K562 (cell line): ENCODE data around the gene BLID. TPM values are rescaled to one million over a fixed set of nuclear protein-coding genes. Genes with fewer than 3 reads are reported as not detected.

Experiments used
- DDX20 ChIP-seq: fragments of 450-650 bp; IDR thresholded peaks from 2 replicates; pipeline ENCODE4 v1.6.1; 2016; ENCODE audit warnings: missing genetic modification characterization, low read depth, mild to moderate bottlenecking, missing compliant biosample characterization, moderate library complexity
- IRF1 ChIP-seq: sonication (generic); formaldehyde crosslinking; IDR thresholded peaks from 2 replicates; pipeline ENCODE4 v1.8.0; 2022; ENCODE audit warnings: missing genetic modification reagents, mild to moderate bottlenecking, borderline replicate concordance
- NEUROD1 ChIP-seq: fragments of 150-350 bp; IDR thresholded peaks from 2 replicates; pipeline ENCODE4 v1.6.1; 2014; ENCODE audit warnings: borderline replicate concordance, low read length, low read depth; ENCODE audit not compliant: partially characterized antibody
- NR2F6 ChIP-seq: fragments of 450-650 bp; formaldehyde crosslinking; IDR thresholded peaks from 2 replicates; pipeline ENCODE4 v1.4.0; 2020; ENCODE audit warnings: mild to moderate bottlenecking
- POU5F1 ChIP-seq: fragments of 150-350 bp; IDR thresholded peaks from 2 replicates; pipeline ENCODE4 v1.6.1; 2014; ENCODE audit warnings: borderline replicate concordance, low read length, low read depth, mild to moderate bottlenecking; ENCODE audit not compliant: partially characterized antibody
- PRMT5 ChIP-seq: sonication (generic); formaldehyde crosslinking; IDR thresholded peaks from 2 replicates; pipeline ENCODE4 v1.5.0; 2020; ENCODE audit warnings: missing genetic modification reagents
- SIN3A ChIP-seq, 2 experiments: fragments of 150-350 bp in 1 of 2; IDR thresholded peaks; 2 replicates each; pipeline ENCODE4 v1.6.1; 2011 to 2016; ENCODE audit warnings: borderline replicate concordance in 2 of 2, low read depth in 2 of 2, low read length in 2 of 2, mild to moderate bottlenecking in 2 of 2, moderate library complexity in 2 of 2; ENCODE audit not compliant: control insufficient read depth in 1 of 2
- TFAM ChIP-seq: fragments of 250-450 bp; sonication (Bioruptor Pico); conservative IDR thresholded peaks from 2 replicates; pipeline ENCODE4 v1.5.0; 2021; ENCODE audit warnings: mild to moderate bottlenecking, moderate library complexity
- polyA plus RNA-seq, 8 experiments: library from polyadenylated mRNA; depleted of rRNA in 4 of 8; stranded (reverse) in 5 of 8; unstranded in 3 of 8; fragments of >200 nt; fragmentation: Nextera tagmentation in 2 of 8; fragmentation: Illumina TruSeq in 1 of 8; extraction: Ambion mirVana in 2 of 8; extraction: Trizol in 1 of 8; gene quantifications; 2 replicates each; pipeline versions ENCODE4 v1.2.1 to v1.2.3, GENCODE V29; 2011 to 2014; ENCODE audit warnings: inconsistent platforms in 1 of 8, missing spikeins in 1 of 8
- total RNA-seq, 7 experiments: library from RNA; depleted of rRNA in 6 of 7; stranded (reverse); fragments of >200 nt in 6 of 7; fragmentation: Illumina TruSeq in 2 of 7; extraction: Trizol in 2 of 7; gene quantifications; 2 replicates each; pipeline versions ENCODE4 v1.2.1 to v1.2.3, GENCODE V29; 2011 to 2021; ENCODE audit warnings: low replicate concordance in 1 of 7
- TF ChIP-seq, protein P1 (sequence below): fragments of 450-650 bp; IDR thresholded peaks from 2 replicates; pipeline ENCODE4 v1.6.1; 2014; ENCODE audit warnings: low read depth, mild to moderate bottlenecking, moderate library complexity, borderline replicate concordance

BLID gene
- total and polyA plus RNA-seq, 9 of the 15 experiments (the other 6 are each of a cell fraction or from before 2014, with no cell fraction given): not detected

DNA sequence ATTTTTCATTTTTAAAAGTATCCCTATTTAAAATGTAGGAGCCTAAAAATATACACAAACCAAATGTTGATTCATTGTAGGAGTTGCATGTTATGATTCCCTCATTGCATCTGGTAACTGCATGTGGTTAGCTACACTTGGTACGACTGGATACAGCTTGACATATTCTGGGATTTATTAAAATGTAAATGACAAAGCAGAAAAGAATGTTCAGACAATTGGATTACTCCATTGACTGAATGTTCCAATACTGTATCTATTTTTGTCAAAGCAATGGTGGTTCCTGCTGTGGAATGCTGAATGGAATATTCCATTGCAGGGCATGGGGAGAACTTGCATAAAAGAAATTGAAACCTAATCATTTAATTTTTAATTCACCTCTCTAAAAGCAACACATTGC is 30.8 kb downstream of the BLID start (continued):
- TF ChIP-seq, protein P1, sequence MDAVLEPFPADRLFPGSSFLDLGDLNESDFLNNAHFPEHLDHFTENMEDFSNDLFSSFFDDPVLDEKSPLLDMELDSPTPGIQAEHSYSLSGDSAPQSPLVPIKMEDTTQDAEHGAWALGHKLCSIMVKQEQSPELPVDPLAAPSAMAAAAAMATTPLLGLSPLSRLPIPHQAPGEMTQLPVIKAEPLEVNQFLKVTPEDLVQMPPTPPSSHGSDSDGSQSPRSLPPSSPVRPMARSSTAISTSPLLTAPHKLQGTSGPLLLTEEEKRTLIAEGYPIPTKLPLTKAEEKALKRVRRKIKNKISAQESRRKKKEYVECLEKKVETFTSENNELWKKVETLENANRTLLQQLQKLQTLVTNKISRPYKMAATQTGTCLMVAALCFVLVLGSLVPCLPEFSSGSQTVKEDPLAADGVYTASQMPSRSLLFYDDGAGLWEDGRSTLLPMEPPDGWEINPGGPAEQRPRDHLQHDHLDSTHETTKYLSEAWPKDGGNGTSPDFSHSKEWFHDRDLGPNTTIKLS: no peak
- TF ChIP-seq DDX20 (tag) (no peak), TFAM (no peak), POU5F1 (no peak), NR2F6 (CRISPR knock-in tag) (no peak), NEUROD1 (no peak), IRF1 (CRISPR knock-in tag) (no peak), SIN3A (IDR thresholded peaks at IDR 0.05; ENCODE audit: borderline replicate concordance in 2 of 2, control insufficient read depth in 1 of 2, low read depth in 2 of 2, low read length in 2 of 2) (no peak), PRMT5 (CRISPR knock-in tag) (no peak)
